NT2/D1 (cell line): ENCODE results near the gene C19orf53.
"Not testable (repeated sequence)": the region's sequence is repeated elsewhere in the genome, so short reads cannot be mapped to it uniquely, and the experiment has no call there.

Experiments
- DNase-seq: peaks from one replicate; pipeline ENCODE4 v3.0.0-alpha.2; 2011; ENCODE audit warnings: low read depth, low spot score
- H3K27me3 ChIP-seq: 2 replicates; pipeline ENCODE4 v1.6.0; 2011; ENCODE audit warnings: mild to moderate bottlenecking; ENCODE audit not compliant: insufficient read length, insufficient read depth
- H3K36me3 ChIP-seq: 2 replicates; pipeline ENCODE4 v1.6.1; 2011; ENCODE audit warnings: mild to moderate bottlenecking, low read length, mixed read lengths; ENCODE audit not compliant: insufficient read depth, insufficient read length
- H3K4me1 ChIP-seq: 2 replicates; pipeline ENCODE4 v1.5.1; 2011; ENCODE audit not compliant: insufficient read depth, insufficient read length
- H3K4me3 ChIP-seq: 2 replicates; pipeline ENCODE4 v1.5.1; 2011; ENCODE audit warnings: low read depth; ENCODE audit not compliant: insufficient read length
- H3K9ac ChIP-seq: 2 replicates; pipeline ENCODE4 v1.6.0; 2011; ENCODE audit warnings: low read depth; ENCODE audit not compliant: insufficient read length
- H3K9me3 ChIP-seq: 2 replicates; pipeline ENCODE4 v1.5.1; 2011; ENCODE audit warnings: mild to moderate bottlenecking, low read length; ENCODE audit not compliant: insufficient read depth
- SUZ12 ChIP-seq: IDR thresholded peaks from 2 replicates; pipeline ENCODE4 v1.6.1; 2011; ENCODE audit not compliant: insufficient read length, insufficient read depth; ENCODE audit errors: extremely low read depth
- YY1 ChIP-seq: IDR thresholded peaks from 2 replicates; pipeline ENCODE4 v1.6.1; 2011; ENCODE audit not compliant: insufficient read length, insufficient read depth
- ZNF274 ChIP-seq: IDR thresholded peaks from 2 replicates; pipeline ENCODE4 v1.6.1; 2011; ENCODE audit warnings: mild to moderate bottlenecking, low read depth, low read length

C19orf53 gene

DNA sequence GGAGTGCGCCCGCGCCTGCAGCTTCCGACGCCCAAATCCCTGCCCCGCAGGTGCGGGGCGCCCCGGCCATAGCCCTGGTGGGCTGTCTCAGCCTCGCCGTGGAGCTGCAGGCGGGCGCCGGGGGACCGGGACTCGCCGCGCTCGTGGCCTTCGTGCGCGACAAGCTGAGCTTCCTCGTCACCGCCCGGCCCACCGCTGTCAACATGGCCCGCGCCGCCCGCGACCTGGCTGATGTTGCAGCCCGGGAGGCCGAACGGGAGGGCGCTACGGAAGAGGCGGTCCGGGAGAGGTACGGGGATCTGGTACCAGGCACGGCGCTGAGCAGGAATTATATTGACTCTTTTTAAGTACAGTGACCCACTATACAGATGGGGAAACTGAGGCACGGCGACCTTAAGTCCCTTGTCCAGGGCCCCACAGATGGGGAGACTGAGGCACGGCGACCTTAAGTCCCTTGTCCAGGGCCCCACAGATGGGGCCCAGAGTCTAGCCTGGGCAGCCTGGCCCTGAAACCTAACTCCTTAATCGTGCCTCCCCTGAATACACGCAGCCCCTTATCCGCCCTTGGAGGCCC, 9.3 kb upstream of the C19orf53 start:
- Histone ChIP-seq H3K36me3 (peaks cover 52% of the 10 kb centered on the region), H3K9ac (peak overlapping the region; percentile 79), H3K27me3 (no peaks in the 10 kb centered on the region), H3K4me1 (peaks cover 2% of the 10 kb centered on the region), H3K9me3 (no peaks in the 10 kb centered on the region), H3K4me3 (peak overlapping the region; percentile 70)
- TF ChIP-seq SUZ12 (no peak), YY1 (no peak), ZNF274 (no peak)
- DNase-seq, result no peak

DNA sequence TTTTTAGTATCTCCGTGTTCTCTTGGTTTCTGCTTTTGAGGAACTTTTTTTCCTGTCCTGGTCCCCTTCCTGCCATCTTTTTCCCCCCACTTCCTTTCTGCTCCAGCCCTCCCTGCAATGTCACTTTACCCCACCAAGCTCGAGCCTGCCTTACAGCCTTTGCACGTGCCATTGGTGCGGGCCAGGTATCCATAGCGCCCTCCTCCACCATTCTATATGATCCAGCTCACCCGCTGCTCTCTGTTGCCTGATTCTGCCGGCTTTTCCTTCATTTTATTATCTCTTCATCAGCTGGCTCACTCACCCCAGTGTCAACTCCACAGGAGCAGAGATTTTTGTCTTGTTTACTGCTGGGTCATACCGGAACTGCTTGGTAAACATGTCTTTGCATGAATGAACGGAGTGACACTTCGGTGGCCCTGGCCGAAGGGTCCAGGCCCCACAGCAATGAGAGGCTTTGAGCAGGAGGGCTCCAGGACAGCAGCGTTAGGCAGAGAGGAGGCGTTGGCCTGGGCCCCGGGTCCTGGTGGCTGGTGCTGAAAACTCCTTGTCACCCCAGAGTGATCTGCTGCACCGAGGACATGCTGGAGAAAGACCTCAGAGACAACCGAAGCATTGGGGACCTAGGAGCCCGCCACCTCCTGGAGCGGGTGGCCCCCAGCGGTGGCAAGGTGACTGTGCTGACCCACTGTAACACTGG, 8.7 kb upstream of the C19orf53 start:
- Histone ChIP-seq H3K36me3 (peaks cover 51% of the 10 kb centered on the region), H3K27me3 (no peaks in the 10 kb centered on the region), H3K9ac (peak overlapping the region; percentile 79), H3K4me1 (peaks cover 2% of the 10 kb centered on the region), H3K9me3 (no peaks in the 10 kb centered on the region), H3K4me3 (peak overlapping the region; percentile 70)
- TF ChIP-seq YY1, result no peak
- TF ChIP-seq SUZ12, result no peak
- no peak for TF ChIP-seq ZNF274
- no peak for DNase-seq

DNA sequence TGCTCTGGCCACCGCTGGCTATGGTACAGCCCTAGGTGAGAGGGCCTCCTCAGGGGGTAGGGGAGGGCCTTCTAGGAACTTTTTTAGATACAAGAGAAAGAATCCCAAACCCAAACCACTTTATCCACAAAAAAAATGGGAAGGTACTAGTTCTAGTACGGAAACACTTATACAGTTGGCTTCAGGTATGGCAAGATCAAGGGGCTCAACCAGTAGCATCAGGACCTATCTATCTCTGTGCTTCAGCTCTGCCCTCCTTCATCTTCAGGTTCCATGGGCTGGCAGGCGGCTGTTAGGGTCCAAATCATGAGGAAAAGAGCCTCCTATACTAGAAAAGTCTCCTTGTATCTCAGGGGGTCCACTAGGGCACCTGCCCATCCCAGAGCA, 8.2 kb upstream of the C19orf53 start:
- TF ChIP-seq SUZ12 (no peak), YY1 (no peak), ZNF274 (no peak)
- H3K4me3 ChIP-seq, result no peak overlapping the region
- H3K27me3 ChIP-seq, result no peaks in the 10 kb centered on the region
- no peak overlapping the region for H3K9ac ChIP-seq
- H3K9me3 ChIP-seq, result no peaks in the 10 kb centered on the region
- peaks cover 49% of the 10 kb centered on the region for H3K36me3 ChIP-seq
- no peak for DNase-seq
- H3K4me1 ChIP-seq, result peaks cover 2% of the 10 kb centered on the region

DNA sequence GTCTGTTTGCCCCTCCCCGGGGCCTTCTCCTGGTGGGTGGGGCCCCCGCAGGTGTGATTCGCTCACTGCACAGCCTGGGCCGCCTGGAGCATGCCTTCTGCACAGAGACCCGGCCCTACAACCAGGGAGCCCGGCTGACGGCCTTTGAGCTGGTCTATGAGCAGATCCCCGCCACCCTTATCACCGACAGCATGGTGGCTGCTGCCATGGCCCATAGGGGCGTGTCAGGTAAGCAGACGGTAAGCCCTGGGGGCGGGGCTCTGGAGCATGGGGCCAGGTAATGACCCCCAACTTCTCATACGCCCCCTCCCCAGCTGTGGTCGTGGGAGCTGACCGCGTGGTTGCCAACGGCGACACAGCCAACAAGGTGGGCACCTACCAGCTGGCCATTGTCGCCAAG, 5.7 kb upstream of the C19orf53 start:
- DNase-seq, result no peak
- H3K9ac ChIP-seq, result no peak overlapping the region
- H3K27me3 ChIP-seq, result no peaks in the 10 kb centered on the region
- TF ChIP-seq YY1, result no peak
- TF ChIP-seq SUZ12, result no peak
- no peak for TF ChIP-seq ZNF274
- peaks cover 2% of the 10 kb centered on the region for H3K4me1 ChIP-seq
- H3K36me3 ChIP-seq, result peaks cover 33% of the 10 kb centered on the region
- no peaks in the 10 kb centered on the region for H3K9me3 ChIP-seq
- H3K4me3 ChIP-seq, result no peak overlapping the region

DNA sequence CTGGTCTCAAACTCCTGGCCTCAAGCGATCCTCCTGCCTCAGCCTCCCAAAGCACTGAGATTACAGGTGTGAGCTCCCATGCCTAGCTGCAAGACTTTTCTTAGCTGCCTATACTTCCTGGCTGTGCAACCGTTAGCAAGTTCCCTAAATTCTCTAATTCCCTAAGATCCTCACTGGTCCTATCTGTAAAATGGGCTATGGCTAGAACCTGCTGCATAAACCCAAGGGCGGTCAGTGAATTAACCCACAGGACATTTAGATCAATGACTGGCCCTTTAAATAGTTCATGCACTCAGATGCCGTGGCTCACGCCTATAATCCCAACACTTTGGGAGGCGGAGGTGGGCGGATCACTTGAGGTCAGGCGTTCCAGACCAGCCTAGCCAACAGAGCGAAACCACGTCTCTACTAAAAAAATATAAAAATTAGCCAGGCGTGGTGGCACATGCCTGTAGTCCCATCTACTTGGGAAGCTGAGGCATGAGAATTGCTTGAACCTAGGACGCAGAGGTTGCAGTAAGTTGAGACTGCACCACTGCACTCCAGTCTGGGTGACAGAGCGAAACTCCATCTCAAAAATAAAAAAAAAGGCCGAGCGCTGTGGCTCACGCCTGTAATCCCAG, 4.1 kb upstream of the C19orf53 start:
- TF ChIP-seq ZNF274 (no peak), SUZ12 (no peak), YY1 (no peak)

DNA sequence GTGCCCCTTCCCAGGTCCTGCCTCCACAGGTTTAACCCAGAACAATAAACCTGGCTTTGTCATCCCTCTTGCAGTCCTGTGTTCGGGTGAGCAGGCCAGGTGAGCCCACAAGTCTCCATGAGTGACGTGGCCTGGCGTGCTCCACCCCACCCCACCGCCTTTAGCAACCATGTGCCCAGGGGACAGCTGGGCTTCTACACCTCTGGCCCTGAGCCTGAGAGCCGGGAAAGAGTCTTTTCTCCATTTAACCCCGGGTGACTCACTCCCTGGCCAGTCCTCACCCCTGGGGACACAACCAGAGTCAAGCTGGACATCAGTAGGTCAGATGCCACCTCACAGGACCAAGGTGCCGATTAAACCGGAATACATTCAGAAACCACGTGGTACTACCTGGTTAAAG, 4.1 kb downstream of the C19orf53 start:
- Histone ChIP-seq H3K27me3 (no peaks in the 10 kb centered on the region), H3K9me3 (peaks cover 5% of the 10 kb centered on the region; the same call in 1 of the 2 replicates), H3K4me1 (peaks cover 4% of the 10 kb centered on the region), H3K9ac (no peak overlapping the region), H3K36me3 (peaks cover 48% of the 10 kb centered on the region), H3K4me3 (no peak overlapping the region)
- no peak for TF ChIP-seq SUZ12
- no peak for TF ChIP-seq ZNF274
- TF ChIP-seq YY1, result no peak
- DNase-seq, result no peak

More for the DNA sequence above, 4.1 kb upstream of the C19orf53 start:
- H3K9ac ChIP-seq, result no peak overlapping the region
- no peaks in the 10 kb centered on the region for H3K9me3 ChIP-seq
- peaks cover 2% of the 10 kb centered on the region for H3K4me1 ChIP-seq
- DNase-seq, result no peak
- H3K4me3 ChIP-seq, result no peak overlapping the region
- peaks cover 34% of the 10 kb centered on the region for H3K36me3 ChIP-seq
- H3K27me3 ChIP-seq, result no peaks in the 10 kb centered on the region

DNA sequence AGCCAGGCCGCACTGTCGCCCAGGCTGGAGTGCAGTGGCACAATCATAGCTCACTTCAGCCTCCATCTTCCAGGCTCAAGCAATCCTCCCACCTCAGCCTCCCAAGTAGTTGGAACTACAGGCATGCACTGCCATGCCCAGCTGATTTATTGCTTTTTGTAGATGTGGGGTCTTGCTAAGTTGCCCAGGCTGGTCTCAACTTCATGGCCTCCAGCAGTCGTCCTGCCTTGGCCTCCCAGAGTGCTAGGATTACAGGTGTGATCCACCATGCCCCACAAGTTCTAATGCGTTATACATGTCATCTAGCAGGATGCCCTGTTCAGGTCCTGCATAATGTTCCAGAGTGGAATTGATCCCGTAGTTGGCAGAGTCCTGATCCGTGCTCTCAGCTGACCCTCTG, 4.6 kb downstream of the C19orf53 start:
- no peaks in the 10 kb centered on the region for H3K27me3 ChIP-seq
- DNase-seq, result no peak
- no peak for TF ChIP-seq SUZ12
- H3K9ac ChIP-seq, result no peak overlapping the region
- no peak overlapping the region for H3K4me3 ChIP-seq
- peaks cover 6% of the 10 kb centered on the region for H3K4me1 ChIP-seq
- peaks cover 48% of the 10 kb centered on the region for H3K36me3 ChIP-seq
- peaks cover 5% of the 10 kb centered on the region; the same call in 1 of the 2 replicates for H3K9me3 ChIP-seq

DNA sequence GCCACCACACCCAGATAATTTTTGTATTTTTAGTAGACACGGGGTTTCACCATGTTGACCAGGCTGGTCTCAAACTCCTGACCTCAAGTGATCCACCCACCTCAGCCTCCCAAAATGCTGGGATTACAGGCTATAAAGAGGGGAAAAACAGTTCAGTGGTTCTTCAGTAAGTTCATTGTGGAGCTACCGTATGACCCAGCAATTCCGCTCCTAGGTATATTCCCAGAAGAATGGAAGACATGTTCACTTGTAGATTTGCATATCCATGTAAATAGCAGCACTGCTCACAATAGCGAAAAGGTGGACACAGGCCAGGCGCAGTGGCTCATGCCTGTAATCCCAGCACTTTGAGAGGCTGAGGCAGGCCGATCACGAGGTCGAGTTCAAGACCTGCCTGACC, 5.5 kb downstream of the C19orf53 start:
- not testable (repeated sequence) for H3K4me1 ChIP-seq

More for the DNA sequence above, 5.5 kb downstream of the C19orf53 start:
- H3K36me3 ChIP-seq, result peaks cover 48% of the 10 kb centered on the region
- H3K4me3 ChIP-seq, DNase-seq, H3K27me3 ChIP-seq, H3K9me3 ChIP-seq, H3K9ac ChIP-seq: not testable (repeated sequence)
